Measurements from ENCODE around the gene GORASP2.
"Not testable (repeated sequence)": the region's sequence is repeated elsewhere in the genome, so short reads cannot be mapped to it uniquely, and the experiment has no call there.

Gene GORASP2

GRCh38 chr2:170928824-170929685, at the start of gene GORASP2:
Gene GORASP2, plus strand, starts transcription at chr2:170929253. Its CDS starts 88 bp downstream, at chr2:170929341.
- peak; percentile 70 for FAIRE-seq

DNA sequence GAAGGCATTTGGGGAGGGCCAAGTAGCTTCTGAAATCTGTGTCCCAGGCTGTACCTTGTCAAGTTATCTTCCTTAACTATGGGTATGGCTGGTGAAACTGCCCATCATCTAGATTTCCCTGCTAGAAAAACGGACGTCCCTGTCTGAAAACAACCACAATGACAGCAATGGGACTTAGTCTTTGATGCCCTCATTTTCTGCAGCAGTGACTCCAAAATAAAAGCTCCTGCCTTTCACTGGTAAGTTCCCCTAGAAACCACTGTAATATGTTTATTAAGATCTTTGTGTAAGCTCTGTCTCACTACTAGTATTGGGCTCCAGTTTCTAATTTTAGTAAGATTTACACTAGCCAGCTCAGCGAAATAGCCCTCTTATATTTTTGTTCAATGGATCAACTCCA, 47.2 kb upstream of the GORASP2 start:
- no peak for FAIRE-seq

GRCh38 chr2:170882758-170883157, 46.3 kb upstream of the GORASP2 start:
- FAIRE-seq: no peak

- no peak for FAIRE-seq
These were observed 45.4 kb upstream of the GORASP2 start for GRCh38 chr2:170883683-170884082.

DNA sequence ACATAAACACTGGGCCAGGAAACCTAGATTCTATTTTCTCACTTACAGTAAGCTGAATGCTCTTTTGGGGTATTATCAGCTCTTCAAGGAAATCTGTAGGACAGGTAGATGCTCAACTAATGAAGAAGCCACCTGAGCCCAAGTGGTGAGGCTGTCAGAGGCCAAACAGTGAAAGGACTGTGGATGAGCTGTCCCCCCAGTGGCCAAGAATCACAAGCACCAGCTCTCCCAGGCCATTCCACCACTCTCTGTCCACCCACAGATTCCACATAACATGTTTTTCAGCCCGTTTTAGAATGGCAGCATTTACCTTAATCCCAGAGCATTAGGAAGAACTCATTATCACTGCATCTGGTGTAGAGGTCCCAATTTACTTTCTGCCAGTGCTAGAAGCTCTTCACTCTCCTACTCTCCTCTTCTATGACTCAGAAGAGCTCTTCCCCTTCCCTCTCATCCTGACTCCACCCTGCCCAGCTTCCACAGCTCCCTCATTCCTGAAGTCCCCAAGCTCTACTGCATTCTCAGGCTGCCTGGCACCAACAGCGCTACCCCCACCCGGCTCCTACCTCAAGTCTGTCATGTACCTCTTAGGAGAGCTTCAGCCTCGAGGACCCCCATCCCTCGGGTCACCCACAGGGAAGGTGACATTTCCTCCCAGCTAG, 43.8 kb upstream of the GORASP2 start:
- FAIRE-seq: no peak

DNA sequence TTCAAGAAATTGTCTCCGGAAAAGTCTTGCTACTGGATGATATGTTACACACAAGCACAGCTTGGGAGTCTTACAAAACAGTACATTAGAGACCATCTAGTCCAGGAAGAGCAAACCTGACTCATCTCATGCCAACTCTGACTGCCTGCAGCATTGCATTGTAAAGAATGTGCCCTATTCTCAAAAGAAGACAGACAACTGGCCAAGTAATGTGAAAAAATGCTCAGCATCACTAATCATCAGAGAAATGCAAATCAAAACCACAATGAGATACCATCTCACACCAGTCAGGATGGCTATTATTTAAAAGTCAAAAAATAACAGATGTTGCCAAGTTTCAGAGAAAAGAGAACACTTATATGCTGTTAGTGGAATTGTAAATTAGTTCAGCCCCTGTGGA, 42.7 kb upstream of the GORASP2 start:
- FAIRE-seq: no peak

- FAIRE-seq: no peak
These were observed 41.6 kb upstream of the GORASP2 start for GRCh38 chr2:170887496-170887895.

DNA sequence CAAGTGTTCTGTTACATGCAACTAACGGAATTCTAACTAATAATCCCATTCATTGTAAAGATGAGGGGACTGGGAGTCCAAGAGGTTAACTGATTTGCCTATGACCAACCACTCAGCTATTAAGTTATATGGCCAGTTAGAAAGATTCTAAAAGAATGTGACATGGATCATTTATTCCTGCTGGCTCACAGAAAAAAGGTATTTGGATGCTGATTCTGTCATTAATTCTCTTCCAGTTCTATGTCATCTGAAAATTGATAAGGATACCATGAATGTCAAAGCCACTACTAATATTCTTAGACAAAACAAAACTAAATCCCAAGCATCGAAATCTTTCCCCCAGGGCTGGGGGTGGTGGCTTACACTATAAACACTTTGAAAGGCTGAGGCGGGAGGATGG, 41.2 kb upstream of the GORASP2 start:
- FAIRE-seq: no peak

- no peak for FAIRE-seq
These were observed 37.2 kb upstream of the GORASP2 start for GRCh38 chr2:170891893-170892292.

DNA sequence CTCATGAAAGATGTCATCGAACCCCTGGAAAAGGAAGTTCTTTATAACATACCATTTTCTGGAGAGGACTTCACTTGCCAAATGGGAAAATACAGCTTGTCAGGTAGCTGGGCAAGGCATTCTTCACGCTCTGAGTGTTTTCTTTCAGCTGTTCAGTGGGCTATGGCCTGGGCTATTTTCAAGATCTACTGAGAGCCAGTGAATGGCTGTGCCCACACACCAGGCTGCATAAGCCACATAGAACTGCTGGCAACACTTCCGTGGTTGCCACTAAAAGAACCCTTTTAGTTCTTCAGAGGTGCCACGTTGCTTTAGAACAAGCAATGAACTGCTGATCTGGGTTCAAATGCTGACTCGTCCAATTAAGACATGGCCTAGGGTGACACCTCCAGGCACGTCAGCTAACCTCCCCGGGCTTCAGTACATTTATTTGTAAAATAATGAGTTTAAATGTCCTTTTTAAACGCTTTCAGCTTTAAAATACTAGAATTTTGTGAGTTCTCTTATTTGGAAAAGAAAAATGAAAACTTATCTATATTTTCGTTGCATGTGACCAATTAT, 36.6 kb upstream of the GORASP2 start:
- FAIRE-seq: no peak

- no peak for FAIRE-seq
These were observed 33.9 kb upstream of the GORASP2 start for GRCh38 chr2:170895023-170895757.

GRCh38 chr2:170896622-170897021, 32.4 kb upstream of the GORASP2 start:
- no peak for FAIRE-seq

DNA sequence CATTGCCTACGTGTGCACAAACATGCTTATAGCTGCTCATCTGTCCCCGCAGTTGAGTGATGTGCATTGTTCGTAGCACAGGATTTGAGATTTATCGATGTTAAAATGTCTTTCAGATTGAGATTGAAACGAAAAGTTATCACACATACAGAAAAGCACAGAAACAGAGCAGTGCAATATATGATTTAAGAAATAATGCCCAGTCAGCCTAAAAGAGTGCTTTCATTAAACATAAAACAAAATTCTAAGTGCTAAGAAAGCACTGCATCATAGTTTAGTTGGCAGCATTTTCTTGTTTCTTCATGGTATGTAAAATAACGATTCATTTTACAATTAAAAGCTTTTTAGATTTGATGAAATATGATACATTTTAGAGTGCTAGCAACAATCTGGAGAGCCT, 31.9 kb upstream of the GORASP2 start:
- FAIRE-seq: no peak

GRCh38 chr2:170905864-170906263, 23.2 kb upstream of the GORASP2 start:
- no peak for FAIRE-seq

DNA sequence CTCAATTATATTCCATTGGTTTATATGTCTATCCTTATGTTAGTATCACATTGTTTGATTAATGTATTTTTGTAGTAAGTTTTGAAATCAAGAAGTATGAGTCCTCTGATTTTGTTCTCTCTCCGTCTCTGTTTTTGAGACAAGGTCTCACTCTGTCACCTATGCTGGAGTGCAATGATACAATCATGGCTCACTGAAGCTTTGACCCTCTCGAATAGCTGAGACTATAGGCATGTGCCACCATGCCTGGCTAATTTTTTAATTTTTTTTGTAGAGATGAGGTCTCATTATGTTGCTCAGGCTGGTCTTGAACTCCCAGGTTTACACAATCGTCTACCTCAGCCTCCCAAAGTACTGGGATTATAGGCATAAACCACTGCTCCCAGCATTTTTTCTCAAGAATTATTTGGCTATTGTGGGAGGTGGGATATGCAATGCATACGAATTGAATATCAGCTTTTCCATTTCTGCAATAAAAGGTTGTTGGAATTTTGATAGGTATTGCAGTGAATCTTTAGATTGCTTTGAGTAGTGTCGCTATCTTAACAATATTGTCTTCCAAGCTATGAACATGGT, 17.7 kb upstream of the GORASP2 start:
- no peak for FAIRE-seq

- not testable (repeated sequence) for FAIRE-seq
These were observed 13.9 kb upstream of the GORASP2 start for GRCh38 chr2:170914994-170915666.

GRCh38 chr2:170917219-170917913, 11.7 kb upstream of the GORASP2 start:
- no peak for FAIRE-seq

GRCh38 chr2:170917957-170918356, 11.1 kb upstream of the GORASP2 start:
- no peak for FAIRE-seq

- FAIRE-seq: not testable (repeated sequence)
These were observed 7.2 kb upstream of the GORASP2 start for GRCh38 chr2:170921873-170922272.

- FAIRE-seq: no peak
These were observed 6.2 kb upstream of the GORASP2 start for GRCh38 chr2:170922634-170923494.

All from endometrium (tissue), 2 donors.